Neural crest cell (in vitro differentiated cells): ENCODE results near the gene EPO. TPM values are rescaled to one million over a fixed set of nuclear protein-coding genes. Genes with fewer than 3 reads are reported as not detected.

Experiments used
- DNase-seq: peaks from one replicate; pipeline ENCODE4 v3.0.0; 2021; ENCODE audit warnings: low read depth, mixed read lengths, low spot score
- H3K27ac Mint-ChIP-seq: one replicate; pipeline ENCODE4 v1.8.0; 2021; ENCODE audit warnings: mild to moderate bottlenecking, mixed read lengths; ENCODE audit not compliant: unreplicated experiment
- H3K27me3 Mint-ChIP-seq: 2 replicates; pipeline ENCODE4 v1.8.0; 2021; ENCODE audit warnings: low read depth, mild to moderate bottlenecking, mixed read lengths
- H3K36me3 Mint-ChIP-seq: 2 replicates; pipeline ENCODE4 v1.8.0; 2021; ENCODE audit warnings: low read depth, mild to moderate bottlenecking, mixed read lengths
- H3K4me1 Mint-ChIP-seq: 2 replicates; pipeline ENCODE4 v1.8.0; 2021; ENCODE audit warnings: mixed read lengths
- H3K4me3 Mint-ChIP-seq: one replicate; pipeline ENCODE4 v1.8.0; 2021; ENCODE audit warnings: mild to moderate bottlenecking, mixed read lengths
- H3K9me3 Mint-ChIP-seq: 2 replicates; pipeline ENCODE4 v1.8.0; 2021; ENCODE audit warnings: mixed read lengths
- total RNA-seq: library from RNA; stranded (reverse); gene quantifications from 2 replicates; pipeline ENCODE4 v1.2.1, GENCODE V29; 2021
- TF ChIP-seq, protein P1 (sequence below): fragments of 200-600 bp; sonication (generic); conservative IDR thresholded peaks from 2 replicates; pipeline ENCODE4 v1.5.0; 2021; ENCODE audit warnings: antibody characterized with exemption, mild to moderate bottlenecking

Gene EPO
- total RNA-seq, 1 donor from 2014 or later = 0.30 TPM

DNA sequence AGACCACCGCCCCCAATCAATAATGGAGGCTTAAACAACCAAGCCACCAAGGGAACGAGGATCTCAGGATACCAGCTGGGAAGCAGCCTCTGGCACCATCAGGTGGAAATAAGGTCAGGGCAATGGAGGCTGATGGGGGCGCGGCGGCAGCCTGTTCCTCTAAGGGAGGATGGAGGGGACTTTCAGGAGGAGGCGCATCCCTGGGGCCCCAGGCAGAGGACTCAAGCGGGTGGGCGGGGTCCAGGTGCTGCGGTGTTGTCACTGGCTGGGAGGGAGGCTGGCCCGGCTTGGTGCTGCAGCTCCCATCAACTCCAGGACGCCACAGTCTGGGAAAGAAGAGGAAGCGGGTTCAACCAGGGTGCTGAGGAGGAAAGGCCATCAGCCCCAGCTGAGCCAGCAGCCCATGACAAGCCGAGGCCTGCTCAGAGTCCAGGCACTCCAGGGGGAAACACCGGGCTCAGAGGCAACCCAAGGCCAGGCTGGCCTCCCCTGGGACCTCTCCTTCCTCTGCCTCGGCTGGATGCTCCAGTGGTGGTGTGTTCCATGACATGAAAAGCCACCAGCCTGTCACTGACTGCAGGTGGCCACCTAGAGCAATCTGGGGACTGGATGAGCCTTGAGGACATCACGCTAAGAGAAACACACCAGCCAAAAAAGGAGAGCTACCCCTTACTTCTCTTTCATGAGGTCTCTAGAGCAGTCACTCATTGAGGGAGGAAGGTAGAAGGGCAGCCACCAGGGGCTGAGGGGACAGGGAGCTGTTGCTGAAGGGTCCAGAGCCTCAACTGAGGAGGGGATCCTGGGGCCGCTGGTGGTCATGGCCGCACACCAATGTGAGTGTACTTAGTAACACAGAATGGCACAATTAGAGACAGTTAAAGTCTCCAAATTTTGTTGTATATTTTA lies 30.8 kb upstream of the EPO start:
- H3K27ac Mint-ChIP-seq = peak overlapping the region; percentile 75
- peak overlapping the region; percentile 58 for H3K4me3 Mint-ChIP-seq

DNA sequence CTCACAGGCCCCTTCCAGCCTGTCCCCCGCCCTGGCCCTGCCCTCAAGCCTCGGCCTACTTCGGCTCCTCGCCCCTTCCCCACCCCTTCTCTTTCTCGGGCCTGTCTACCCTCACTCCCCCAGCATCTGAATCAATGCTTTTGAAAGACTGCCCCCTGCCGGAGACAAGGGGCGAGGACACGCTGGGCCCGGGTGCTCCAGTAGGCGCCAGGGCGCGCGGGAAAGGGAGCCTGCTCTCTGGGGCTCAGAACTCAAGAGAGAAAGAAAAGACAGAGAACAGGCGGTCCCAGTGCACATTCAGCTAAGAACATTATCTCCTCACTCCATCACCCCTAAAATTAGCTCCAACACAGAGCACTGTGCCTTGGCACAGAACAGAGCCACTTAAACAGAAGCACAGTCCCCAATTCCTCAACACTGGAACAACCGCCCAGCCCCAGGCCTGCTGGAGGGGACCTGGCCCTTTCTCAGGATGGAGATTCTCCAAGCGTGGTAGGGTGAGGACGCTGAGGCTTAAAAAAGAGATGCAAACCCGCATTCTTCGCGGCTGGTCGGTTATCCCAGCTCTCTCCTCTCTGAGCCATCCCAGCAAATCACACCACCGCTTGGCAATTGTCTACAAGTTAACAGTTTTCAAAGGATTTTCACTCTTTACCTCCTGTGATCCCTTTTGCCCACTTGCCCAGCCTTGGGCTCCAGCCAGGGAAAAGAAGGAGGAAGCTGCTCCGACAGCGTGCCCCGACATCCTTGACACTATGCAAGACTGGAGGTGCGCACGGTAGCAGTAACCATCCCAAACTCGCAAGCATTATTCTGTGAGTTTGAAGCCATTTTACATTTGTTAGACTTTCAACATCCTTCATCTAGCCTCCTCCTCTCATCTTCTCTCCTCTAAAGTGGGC lies 28.3 kb upstream of the EPO start:
- peaks cover 18% of the 10 kb centered on the region for H3K4me1 Mint-ChIP-seq
- TF ChIP-seq, protein P1, sequence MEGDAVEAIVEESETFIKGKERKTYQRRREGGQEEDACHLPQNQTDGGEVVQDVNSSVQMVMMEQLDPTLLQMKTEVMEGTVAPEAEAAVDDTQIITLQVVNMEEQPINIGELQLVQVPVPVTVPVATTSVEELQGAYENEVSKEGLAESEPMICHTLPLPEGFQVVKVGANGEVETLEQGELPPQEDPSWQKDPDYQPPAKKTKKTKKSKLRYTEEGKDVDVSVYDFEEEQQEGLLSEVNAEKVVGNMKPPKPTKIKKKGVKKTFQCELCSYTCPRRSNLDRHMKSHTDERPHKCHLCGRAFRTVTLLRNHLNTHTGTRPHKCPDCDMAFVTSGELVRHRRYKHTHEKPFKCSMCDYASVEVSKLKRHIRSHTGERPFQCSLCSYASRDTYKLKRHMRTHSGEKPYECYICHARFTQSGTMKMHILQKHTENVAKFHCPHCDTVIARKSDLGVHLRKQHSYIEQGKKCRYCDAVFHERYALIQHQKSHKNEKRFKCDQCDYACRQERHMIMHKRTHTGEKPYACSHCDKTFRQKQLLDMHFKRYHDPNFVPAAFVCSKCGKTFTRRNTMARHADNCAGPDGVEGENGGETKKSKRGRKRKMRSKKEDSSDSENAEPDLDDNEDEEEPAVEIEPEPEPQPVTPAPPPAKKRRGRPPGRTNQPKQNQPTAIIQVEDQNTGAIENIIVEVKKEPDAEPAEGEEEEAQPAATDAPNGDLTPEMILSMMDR = peak; percentile 92
- peak overlapping the region; percentile 93 for H3K27ac Mint-ChIP-seq
- peak overlapping the region; percentile 95 for H3K4me3 Mint-ChIP-seq
- peak; percentile 95 for DNase-seq
- H3K36me3 Mint-ChIP-seq = no peaks in the 10 kb centered on the region
- peaks cover 20% of the 10 kb centered on the region for H3K27me3 Mint-ChIP-seq
- H3K9me3 Mint-ChIP-seq = no peaks in the 10 kb centered on the region

More for the DNA sequence above, 30.8 kb upstream of the EPO start:
- Mint-ChIP-seq H3K27me3 (peaks cover 4% of the 10 kb centered on the region), H3K9me3 (no peaks in the 10 kb centered on the region), H3K36me3 (no peaks in the 10 kb centered on the region), H3K4me1 (peaks cover 18% of the 10 kb centered on the region)
- TF ChIP-seq, protein P1 = no peak
- no peak for DNase-seq

- Mint-ChIP-seq H3K27ac (peak overlapping the region; percentile 93), H3K9me3 (no peaks in the 10 kb centered on the region), H3K27me3 (peaks cover 26% of the 10 kb centered on the region), H3K36me3 (no peaks in the 10 kb centered on the region), H3K4me1 (peaks cover 18% of the 10 kb centered on the region), H3K4me3 (peak overlapping the region; percentile 95)
- no peak for DNase-seq
- TF ChIP-seq, protein P1 = no peak
Observed at GRCh38 chr7:100692578-100692961, 27.7 kb upstream of the EPO start.

DNA sequence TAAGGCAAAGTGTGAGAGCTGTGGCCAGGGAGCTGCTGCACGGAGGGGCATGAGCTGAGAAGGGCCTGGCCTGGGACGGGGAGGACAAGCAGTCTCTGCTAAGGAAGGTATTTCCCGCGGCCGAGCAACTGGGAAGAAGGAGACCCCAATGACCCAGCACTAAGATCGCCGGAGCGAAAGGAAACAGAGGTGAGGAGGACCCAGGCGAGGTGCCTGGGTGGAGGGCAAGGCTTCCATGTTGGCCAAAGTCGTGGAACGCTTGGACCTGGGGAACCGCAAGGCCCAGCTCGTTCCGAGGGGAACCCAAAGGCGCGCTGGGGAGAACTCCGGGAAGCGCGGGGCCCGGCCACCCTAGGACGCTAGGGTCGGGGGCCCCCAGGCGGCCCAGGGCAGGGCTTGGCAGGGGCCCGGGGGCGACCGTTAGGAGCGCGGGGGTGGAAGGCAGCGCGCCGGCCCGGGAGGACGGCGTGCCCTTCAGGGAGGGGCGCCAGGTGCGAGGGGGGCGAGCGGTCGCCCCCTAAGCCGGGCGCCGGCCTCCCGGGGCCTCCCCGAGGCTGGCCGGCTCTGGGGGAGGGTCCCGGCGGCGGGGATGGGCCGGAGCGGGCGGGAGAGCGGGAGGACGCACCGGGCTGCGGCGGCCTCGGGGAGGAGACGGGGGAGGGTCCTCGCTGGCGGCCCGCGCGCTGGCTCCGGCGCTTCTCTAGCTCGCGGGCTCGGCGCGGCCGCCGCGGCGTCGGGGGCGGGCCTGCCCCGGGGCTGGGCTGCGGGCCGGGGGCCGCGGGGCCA lies 26.8 kb upstream of the EPO start:
- no peaks in the 10 kb centered on the region for H3K36me3 Mint-ChIP-seq
- H3K4me1 Mint-ChIP-seq = peaks cover 18% of the 10 kb centered on the region
- peak overlapping the region; percentile 95 for H3K4me3 Mint-ChIP-seq
- H3K9me3 Mint-ChIP-seq = no peaks in the 10 kb centered on the region
- DNase-seq = no peak
- peaks cover 30% of the 10 kb centered on the region for H3K27me3 Mint-ChIP-seq
- peak overlapping the region; percentile 93 for H3K27ac Mint-ChIP-seq
- TF ChIP-seq, protein P1 = no peak
